Effector CD4-positive, alpha-beta T cell (primary cell): ENCODE data around the gene SELENOS.
A peak's percentile ranks its signal among the peaks of the same experiment; 100 is the strongest.

ENCODE experiments used
- DNase-seq: peaks from one replicate; pipeline ENCODE4 v3.0.0-alpha.2; 2020

Gene SELENOS

DNA sequence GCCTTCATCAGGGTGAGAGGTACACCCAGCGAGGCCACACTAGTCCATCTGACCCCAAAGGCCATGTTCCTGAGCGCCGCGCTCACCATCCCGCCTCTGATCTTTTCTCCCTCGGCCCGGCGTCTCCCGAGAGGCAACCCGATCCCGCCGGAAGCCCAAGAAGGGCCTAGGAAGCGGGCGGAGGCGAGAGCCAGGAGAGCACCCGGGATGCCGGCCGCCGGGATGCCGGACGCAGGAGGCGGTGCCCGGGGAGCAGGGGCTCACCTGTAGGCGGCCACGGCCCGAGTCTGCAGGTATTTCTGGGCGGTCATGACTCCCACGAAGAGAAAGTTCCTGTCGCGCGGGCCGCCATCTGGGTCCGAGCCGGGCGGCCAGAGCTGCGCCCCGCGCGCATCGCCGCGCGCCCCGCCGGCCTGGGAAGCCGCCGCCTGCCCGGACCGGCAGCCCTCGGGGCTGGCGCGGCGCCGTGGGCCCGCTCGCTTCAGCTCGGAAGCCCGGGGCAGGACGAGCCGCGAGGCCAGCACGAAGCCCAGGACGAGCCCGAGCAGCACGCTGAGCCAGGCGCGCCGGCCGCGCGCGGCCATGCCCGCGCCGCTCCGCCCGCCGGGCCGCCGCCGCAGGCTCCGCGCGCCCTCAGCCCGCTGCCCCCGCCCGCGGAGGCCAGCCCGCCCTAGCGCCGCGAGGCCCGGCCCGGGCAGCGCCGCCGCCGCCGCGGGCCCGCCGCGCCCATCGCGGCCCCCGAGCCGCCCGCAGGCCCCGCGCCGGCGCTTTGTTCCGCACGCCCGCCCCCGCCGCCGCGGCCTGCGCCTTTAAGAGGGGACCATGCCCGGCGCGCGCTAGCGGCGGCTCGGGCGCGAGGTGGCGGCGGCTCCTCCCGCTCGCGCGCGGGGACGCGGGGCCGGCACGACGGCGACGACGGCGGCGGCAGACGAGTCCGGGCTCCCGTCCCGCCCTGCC is 26.1 kb downstream of the SELENOS start:
- no peak for DNase-seq

DNA sequence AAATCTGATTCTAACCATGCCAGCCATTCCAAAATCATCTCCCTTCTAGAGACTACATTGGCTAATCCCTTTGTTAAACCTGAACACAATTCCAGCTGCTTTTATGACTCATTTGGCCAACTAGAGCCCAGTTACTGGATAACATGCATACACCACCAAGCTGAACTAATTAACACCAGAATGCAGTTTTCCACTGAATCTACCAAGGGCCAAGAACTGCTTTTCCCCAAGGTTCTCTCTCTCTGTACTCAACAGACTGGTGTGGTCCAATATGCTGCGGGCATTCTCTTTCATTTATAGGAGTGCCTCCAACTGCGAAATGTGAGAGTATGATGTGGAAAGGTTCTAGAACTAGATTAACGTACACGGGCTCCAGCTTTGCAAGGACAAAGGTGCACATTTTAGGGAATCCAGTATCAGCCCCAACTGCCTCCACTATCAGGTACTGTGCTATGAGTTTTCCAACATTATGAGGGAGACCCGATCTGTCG is 26.9 kb downstream of the SELENOS start:
- no peak for DNase-seq

DNA sequence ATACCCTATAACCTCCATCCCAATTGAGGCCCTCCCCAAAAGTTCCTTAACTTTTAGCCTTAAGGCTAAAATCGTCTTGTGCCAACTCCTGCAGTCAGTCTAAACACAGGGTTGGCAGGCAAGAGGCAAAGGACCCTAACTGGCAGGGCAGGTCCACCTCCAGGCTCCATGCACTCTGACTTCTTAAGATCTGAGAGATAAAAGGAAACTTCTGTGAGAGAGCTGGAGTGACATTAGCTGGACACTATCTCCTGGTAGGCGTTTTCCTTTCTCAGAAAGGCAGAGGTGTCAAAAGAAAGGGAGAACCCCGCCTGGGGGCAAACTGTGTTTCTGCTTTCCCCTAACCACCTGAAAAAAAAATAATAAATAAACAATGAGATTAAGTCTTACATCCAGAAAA is 29.0 kb downstream of the SELENOS start:
- DNase-seq: no peak

DNA sequence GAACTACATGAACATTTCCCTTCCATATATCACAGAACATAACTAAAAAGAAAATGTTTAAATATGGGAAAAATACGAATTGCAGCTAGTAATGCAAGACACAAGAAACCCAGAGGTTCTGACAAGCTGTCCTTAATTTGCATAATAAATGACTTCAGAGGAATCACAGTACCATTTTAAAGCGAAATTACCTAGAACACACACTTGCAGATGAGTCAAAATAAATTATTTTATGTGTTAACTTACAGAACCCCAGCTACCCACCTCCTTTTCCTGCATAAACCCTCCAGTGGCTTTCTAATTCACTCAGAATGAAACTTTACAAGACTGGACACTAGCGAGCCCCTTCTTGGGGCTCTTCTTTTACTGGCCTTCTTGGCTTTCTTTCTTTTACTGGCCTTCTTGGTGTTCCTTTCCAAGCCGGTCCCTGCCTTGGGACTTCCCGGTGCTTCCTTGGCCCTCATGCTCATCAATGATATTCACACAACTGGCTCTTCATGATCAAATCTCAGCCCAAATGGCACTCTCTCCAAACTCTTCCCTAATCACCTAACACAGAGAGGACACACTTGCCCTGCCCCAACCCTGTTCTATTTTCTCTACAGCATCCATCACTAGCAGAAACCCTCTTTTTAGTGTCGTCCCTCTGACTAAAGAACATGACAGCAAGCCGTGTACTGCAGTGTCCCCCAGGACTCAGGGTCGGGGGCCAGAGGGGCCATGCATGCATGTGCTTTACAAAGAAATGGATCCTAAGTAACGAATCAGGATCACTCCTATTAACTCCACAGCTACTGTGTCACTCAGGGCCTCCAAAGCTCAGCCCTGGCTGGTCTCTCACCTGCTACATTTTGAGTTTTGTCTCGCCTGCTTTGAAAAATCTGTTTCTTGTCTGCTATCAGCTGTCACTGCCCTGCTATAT is 30.2 kb downstream of the SELENOS start:
- DNase-seq: no peak

DNA sequence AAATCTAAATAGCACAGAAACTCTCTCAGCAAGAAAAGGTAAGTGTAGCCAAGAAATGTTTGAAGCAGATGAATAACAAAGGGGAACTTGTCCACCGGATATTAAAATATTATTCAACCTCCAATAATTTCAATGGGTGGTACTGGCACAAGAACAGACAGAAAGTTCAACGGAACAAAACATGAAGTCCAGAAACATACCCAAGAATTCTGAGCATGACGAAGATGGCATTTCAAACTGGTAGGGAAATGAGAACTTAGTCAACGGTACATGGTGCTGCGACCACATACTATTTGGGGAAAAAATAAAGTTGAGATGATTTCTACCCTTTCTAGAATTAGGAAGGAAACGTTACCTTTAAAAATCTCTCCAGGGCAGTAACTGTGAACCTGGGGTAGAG is 30.9 kb downstream of the SELENOS start:
- no peak for DNase-seq

DNA sequence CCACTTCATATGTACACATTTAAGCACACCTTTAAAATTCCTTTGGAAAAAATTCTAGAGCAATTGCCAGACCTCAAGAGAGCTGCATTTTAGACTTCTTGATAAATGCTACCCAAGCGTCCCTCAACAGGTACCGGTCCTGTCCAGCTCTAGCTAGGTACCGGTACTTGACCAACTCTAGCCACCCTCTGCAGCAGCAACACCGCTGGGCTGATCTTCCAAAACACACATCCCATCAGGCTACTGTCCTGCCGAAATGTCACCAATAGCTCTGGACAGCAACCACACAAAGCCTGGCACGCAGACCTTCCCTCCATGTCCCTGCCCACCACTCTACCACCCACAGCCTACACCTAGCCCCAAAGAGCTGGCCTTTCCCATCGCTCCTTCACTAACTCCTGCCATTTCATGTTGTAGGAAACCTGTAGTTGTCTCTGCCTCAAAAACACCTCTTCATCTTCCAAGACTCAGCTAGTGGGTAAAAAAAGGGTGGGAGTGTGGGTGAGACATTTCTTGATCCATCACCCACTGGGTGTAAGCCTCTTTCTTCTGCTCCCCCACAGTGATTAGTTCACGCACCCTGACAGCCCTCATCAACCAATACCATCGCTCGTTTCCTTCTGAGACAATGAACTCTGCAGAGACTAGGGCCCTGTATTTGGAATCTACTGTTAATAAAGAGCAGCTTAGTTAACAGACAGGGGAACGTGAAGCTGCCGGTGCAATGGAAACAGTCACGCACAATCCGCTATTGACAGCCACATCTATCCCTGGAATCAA is 32.2 kb downstream of the SELENOS start:
- no peak for DNase-seq

DNA sequence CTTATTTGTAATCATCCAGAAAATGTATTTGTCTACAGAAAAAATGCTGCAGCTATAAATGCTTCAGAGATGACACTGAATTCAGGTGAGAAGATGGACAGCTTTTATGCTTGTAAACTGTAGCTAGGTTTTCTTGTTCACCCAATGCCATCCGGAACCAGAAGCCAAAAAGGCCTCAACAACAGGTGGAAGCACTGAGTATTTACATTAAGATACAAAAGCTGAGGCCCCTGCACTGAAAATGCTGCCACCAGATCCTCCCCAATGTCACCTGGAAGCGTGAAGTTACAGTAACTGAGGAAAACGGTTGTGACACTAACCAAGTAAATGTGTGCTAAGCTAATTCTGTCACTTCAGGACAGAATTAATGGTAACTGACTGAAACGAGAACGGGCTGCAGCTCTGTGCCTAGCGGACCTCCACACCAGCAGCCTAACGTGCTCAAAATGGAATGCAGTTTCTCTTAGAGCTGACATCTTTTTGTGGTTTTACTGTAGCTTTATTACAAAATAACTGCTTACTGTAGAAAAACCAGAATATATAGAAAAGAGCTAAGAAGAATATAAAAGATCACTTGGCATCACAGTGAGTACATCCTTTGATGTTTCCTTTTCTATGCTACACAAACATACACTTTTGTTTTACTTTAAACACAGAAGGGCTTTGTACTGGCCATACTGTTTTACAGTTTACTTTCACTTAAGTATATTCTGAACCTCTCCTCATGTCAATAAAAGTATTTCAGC is 33.1 kb downstream of the SELENOS start:
- no peak for DNase-seq

DNA sequence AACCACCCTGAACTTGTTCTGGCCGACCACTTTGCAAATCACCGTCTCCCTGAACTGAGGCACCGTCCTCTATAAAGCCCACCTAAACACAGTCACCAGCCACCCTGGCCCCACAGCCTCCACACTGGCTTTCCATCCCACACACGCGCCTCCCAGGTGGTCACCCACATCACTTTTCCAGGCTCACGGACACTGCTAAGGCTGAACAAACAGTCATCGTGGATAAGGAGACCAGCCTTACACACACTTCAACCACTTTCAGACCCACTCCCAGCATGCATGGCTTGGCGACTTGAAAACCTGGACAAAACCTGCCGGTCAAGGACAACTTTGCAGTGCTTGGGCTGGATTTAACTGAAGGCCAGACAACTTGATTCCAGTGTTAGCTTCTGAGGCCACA is 33.9 kb downstream of the SELENOS start:
- DNase-seq: no peak

DNA sequence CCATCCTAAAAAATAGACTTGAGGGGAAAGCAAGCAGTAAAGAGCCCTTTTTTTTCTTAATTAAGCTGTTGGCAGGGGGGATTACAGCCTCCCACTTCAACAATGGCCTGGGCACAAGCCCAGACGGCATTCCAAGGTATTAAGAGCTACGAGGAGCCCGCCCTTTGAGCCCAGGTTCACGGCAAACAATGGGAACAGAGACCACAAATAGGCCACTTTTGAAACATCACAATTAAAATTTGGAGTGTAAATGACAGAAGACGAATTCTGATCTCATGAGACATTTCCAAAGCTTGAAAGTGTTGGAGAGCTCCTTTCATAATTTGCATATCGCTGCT is 34.3 kb downstream of the SELENOS start:
- no peak for DNase-seq

DNA sequence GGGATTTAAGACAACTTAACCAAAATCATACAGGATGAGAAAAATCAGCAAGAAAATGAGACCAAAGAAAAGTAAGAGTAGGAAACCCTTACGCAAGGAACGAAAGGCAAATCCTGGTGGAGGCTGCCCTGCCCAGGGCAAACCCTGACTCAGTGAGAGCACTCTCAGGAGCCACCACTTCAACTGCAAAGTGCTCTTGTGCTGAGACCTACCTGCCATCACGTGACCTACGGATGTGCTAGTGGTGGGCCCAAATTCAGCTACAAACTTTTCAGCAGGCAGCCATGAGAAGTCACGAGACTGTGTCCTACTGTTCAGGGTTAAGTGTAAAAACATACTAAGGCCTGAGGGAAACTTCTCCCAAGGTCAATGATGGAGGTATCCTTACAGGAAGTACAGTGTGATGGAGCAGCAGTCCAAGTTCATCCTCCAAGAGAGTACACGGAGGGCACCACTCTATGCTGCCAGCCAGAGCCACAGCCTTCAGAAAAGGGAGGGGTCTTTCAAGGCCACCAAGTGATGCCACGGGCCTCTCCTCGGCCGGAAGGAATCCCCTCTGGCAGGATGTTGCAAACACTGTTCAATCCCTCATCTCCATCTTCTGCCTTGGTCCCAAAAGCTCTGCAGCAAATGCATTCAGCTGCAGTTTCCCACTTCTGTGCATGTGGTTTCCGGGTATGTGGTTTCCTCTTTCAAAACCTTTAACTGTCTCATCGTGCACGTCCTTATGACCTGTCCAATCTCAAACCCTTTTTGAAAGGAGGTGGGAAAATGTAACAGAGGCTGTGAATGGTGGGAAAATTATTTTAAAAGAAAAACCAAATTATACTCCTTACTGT is 34.9 kb downstream of the SELENOS start:
- DNase-seq: peak; percentile 58

DNA sequence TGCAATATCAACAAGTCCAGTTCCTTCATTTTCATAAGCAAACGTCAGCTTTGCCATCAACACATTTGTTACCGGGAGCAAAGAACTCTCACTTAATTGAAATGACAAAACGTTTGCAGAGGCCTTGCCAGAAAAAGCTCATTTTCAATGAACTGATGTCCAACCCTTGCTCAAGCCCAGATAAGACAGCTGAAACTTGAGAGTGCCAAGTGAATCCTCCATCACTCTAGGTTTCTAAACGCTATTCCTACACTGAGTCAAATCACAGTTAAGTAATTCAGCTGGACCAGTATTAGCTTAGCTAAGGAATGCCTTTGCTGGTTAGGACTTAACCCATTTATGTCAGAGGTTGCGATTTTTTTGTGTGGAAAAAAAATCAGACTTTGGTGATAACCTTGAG is 36.9 kb downstream of the SELENOS start:
- no peak for DNase-seq

DNA sequence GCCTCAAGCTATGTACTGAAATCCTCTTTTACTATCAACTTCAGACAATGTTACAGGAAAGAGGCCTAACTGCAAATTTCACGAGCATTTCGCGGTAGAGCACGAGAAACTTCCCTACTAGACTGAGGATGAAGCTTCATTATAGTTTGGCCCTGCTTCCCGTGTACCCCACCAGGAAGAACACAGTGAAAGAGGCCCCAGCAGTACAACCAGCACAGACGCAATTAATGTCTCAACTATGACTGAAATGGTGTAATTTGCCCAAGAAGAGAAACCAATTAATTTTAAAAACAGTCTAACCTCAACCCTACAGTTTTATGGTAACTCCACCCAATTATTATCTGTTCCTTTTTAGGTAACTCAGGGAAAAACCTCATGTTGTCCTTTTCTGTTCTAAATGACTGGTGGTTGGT is 37.6 kb downstream of the SELENOS start:
- no peak for DNase-seq

DNA sequence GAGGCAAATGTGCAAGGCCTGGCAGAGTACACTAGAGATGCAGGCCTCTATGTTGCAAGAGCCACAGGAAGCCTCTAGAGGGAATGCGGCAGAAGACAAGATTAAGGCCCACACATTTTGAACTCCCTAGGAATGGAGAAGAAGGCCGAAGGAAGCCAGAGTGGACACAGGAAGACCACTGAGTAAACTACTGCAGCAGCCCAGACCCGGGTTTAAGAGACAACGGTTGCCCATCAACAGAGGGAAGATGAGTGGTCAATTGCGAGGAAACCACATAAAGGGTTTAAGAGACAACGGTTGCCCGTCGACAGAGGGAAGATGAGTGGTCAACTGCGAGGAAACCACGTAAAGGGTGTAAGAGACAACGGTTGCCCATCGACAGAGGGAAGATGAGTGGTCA is 40.0 kb downstream of the SELENOS start:
- DNase-seq: no peak

DNA sequence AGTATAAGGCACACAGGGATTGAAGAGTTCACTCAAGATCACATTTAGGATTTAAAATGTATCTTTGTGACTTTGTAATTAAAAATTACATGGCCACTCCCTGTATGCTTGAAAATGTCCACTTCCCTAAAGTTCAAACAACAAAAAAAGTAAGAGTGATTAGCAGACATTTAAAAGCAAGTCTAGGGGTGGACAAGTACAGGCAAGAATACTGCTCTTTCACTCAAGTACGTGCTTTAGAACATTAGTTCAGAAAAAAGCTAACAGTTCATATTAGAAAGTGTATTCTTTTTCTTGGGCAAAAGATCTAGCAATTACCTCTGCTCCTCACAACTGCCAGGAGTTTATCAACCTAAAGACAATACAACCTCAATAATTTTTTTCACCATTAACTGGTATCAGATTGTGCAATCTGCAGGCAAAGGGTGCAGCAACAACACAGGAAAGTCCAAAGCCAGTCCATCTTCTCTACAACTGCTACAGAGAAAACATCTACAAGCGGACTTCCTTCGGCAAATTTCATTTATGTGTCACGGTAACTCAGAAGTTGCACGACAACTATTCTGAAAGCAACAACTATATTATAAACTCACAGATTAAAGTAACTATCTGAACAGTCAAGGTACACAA is 43.5 kb downstream of the SELENOS start:
- no peak for DNase-seq

DNA sequence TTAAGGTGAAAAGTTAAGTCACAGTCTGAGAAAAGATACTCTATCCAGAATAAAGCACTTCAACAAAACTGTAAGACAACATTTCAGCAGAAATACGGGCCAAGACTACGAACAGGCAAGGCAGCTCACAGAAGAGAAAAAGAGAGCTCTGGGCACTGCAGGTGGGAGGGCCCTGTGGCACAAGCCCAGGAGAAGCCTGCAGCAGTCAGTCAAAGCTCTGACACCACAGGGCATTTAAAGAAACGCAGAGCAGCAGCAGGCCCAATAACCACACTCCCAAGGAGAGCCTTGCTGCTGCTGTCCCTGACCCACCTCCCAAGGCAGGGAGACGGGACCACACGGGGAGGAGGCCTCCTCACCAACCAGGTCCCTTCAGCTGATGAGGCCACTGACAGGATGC is 44.6 kb downstream of the SELENOS start:
- DNase-seq: no peak

DNA sequence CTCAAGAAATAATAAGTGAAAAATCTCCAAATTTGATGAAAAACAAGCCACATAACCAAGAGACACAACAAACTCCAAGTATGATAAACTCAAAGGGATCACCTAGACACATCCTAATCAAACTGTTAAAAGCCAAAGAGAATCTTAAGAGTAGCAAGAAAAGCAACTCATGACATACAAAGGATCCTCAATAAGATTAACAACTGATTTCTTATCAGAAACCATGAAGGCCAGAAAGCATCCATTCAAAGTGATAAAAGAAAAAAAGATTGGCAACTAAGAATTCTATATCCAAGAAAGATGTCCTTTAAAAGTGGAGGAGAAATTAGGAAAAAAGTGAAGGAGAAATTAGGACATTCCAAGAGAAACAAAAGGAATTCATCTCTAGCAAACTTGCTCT is 49.0 kb downstream of the SELENOS start:
- no peak for DNase-seq

DNA sequence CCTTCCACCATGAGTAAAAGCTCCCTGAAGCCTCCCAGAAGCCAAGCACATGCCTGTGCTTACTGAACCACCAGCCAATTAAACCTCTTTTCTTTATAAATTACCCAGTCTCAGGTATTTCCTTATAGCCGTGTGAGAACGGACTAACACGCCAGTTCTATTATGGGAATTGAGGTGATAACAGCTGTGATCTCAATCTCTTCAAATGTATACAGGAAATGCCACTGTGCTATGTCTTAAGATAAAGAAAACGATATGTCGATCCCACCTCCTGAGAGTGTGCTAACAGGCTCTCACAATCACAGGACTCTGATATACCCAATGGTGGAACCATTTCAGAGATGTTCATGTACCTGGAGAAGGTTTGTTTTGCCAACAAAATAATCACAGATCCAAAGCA is 51.6 kb downstream of the SELENOS start:
- DNase-seq: no peak
